ENCODE results near the gene GH2.

DNA sequence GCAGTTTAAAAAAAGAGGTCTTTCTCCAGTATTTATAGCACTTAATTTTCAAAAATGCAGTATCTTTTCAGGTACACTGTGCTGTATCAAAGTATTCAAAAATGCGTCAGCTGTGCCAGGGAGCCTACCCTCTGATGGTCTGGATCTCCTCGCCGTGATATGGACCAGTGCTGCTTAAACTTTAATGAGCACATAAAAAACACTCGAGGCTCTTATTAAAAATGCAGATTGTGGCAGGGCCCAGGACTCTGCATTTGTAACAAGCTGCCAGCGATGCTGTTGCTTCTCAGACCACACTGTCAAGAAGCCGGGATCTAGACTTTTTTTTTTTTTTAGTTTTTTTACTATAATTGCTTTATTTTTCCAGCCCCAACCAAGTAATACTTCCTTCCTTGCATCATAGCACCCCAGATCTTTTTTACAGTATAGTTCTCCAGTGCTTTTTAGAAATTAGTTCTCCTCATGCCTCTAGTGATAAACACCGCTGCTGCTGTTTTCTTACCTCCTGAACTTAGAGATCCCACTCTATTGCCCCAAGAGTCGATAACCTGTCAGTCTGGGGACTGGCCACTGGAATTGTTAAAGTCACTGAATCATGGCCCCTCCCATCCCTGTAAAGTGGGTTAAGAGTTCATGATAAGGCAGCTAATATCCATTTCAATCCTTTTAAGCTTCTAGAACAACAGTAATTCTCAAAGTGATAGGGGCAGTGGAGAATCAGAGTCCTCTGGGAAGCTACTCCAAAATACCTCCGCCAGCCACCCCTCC, 37.6 kb downstream of the GH2 start:
- TF ChIP-seq, protein P1, sequence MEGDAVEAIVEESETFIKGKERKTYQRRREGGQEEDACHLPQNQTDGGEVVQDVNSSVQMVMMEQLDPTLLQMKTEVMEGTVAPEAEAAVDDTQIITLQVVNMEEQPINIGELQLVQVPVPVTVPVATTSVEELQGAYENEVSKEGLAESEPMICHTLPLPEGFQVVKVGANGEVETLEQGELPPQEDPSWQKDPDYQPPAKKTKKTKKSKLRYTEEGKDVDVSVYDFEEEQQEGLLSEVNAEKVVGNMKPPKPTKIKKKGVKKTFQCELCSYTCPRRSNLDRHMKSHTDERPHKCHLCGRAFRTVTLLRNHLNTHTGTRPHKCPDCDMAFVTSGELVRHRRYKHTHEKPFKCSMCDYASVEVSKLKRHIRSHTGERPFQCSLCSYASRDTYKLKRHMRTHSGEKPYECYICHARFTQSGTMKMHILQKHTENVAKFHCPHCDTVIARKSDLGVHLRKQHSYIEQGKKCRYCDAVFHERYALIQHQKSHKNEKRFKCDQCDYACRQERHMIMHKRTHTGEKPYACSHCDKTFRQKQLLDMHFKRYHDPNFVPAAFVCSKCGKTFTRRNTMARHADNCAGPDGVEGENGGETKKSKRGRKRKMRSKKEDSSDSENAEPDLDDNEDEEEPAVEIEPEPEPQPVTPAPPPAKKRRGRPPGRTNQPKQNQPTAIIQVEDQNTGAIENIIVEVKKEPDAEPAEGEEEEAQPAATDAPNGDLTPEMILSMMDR (IDR thresholded peaks at IDR 0.05; ENCODE audit: low read depth, low read length, missing input control), result no peak
- TF ChIP-seq, protein P2, sequence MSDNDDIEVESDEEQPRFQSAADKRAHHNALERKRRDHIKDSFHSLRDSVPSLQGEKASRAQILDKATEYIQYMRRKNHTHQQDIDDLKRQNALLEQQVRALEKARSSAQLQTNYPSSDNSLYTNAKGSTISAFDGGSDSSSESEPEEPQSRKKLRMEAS (IDR thresholded peaks at IDR 0.05), result no peak

Data from liver (tissue), 2 donors.